K562 (cell line): ENCODE results near the gene FAM219A. TPM values are rescaled to one million over a fixed set of nuclear protein-coding genes. Genes with fewer than 3 reads are reported as not detected.
A peak's percentile ranks its signal among the peaks of the same experiment; 100 is the strongest.

Source experiments
- CAMTA2 ChIP-seq: fragments of 250-450 bp; sonication (Bioruptor Pico); conservative IDR thresholded peaks from 2 replicates; pipeline ENCODE4 v1.5.1; 2022
- CC2D1A ChIP-seq: fragments of 450-650 bp; IDR thresholded peaks from 2 replicates; pipeline ENCODE4 v1.6.1; 2017; ENCODE audit warnings: mild to moderate bottlenecking
- CEBPB ChIP-seq: fragments of 450-650 bp; IDR thresholded peaks from 2 replicates; pipeline ENCODE4 v1.6.1; 2016; ENCODE audit warnings: missing genetic modification characterization, missing compliant biosample characterization
- CHD2 ChIP-seq: IDR thresholded peaks from 2 replicates; pipeline ENCODE4 v1.6.1; 2011; ENCODE audit warnings: low read depth, low read length
- FUS ChIP-seq: fragments of 200-400 bp; formaldehyde crosslinking; optimal IDR thresholded peaks from 2 replicates; pipeline ENCODE3; 2017; ENCODE audit warnings: low read depth, low read length
- HCFC1 ChIP-seq: IDR thresholded peaks from 2 replicates; pipeline ENCODE4 v1.6.1; 2012; ENCODE audit warnings: low read depth, low read length, improper control_type of control experiment
- MAZ ChIP-seq, 2 experiments: fragments of 450-650 bp in 1 of 2; sonication (generic) in 1 of 2; formaldehyde crosslinking; IDR thresholded peaks in 1 of 2; conservative IDR thresholded peaks in 1 of 2; 2 replicates each; pipeline versions ENCODE4 v1.4.0 to v1.5.0; 2020; ENCODE audit warnings: mild to moderate bottlenecking in 1 of 2, missing genetic modification reagents in 1 of 2
- POLR2AphosphoS2 ChIP-seq: IDR thresholded peaks from 2 replicates; pipeline ENCODE4 v1.6.1; 2012; ENCODE audit warnings: low read length, improper control_type of control experiment
- POLR3G ChIP-seq: IDR thresholded peaks from 2 replicates; pipeline ENCODE4 v1.6.1; 2011; ENCODE audit not compliant: insufficient read length, insufficient replicate concordance; ENCODE audit errors: extremely low read depth
- PRMT5 ChIP-seq: sonication (generic); formaldehyde crosslinking; IDR thresholded peaks from 2 replicates; pipeline ENCODE4 v1.5.0; 2020; ENCODE audit warnings: missing genetic modification reagents
- RBFOX2 ChIP-seq: fragments of 200-400 bp; formaldehyde crosslinking; IDR thresholded peaks from 2 replicates; pipeline ENCODE4 v1.6.1; 2017; ENCODE audit warnings: low read depth, mild to moderate bottlenecking, low read length, moderate library complexity
- SMARCA5 ChIP-seq: fragments of 450-650 bp; IDR thresholded peaks from 2 replicates; pipeline ENCODE4 v1.6.1; 2016
- SNRNP70 ChIP-seq: fragments of 200-400 bp; formaldehyde crosslinking; optimal IDR thresholded peaks from 2 replicates; pipeline ENCODE3; 2017; ENCODE audit warnings: low read depth, low read length
- ZNF224 ChIP-seq: sonication (generic); formaldehyde crosslinking; IDR thresholded peaks from 2 replicates; pipeline ENCODE4 v1.8.0; 2022; ENCODE audit warnings: mild to moderate bottlenecking, missing genetic modification reagents
- ZNF324 ChIP-seq: fragments of 250-450 bp; sonication (Bioruptor Pico); IDR thresholded peaks from 2 replicates; pipeline ENCODE4 v1.4.0; 2020; ENCODE audit warnings: mild to moderate bottlenecking
- ZNF384 ChIP-seq: IDR thresholded peaks from 2 replicates; pipeline ENCODE4 v1.6.1; 2012; ENCODE audit warnings: low read depth, low read length, improper control_type of control experiment
- ZNF436 ChIP-seq: fragments of 250-450, 450-650 bp; sonication (Bioruptor Pico); formaldehyde crosslinking; IDR thresholded peaks from 2 replicates; pipeline ENCODE4 v1.7.0; 2020; ENCODE audit warnings: mild to moderate bottlenecking
- ZNF785 ChIP-seq: fragments of 250-450 bp; sonication (Bioruptor Pico); IDR thresholded peaks from 2 replicates; pipeline ENCODE4 v1.4.0; 2020; ENCODE audit warnings: mild to moderate bottlenecking
- polyA plus RNA-seq, 8 experiments: library from polyadenylated mRNA; depleted of rRNA in 4 of 8; stranded (reverse) in 5 of 8; unstranded in 3 of 8; fragments of >200 nt; fragmentation: Nextera tagmentation in 2 of 8; fragmentation: Illumina TruSeq in 1 of 8; extraction: Ambion mirVana in 2 of 8; extraction: Trizol in 1 of 8; gene quantifications; 2 replicates each; pipeline versions ENCODE4 v1.2.1 to v1.2.3, GENCODE V29; 2011 to 2014; ENCODE audit warnings: inconsistent platforms in 1 of 8, missing spikeins in 1 of 8
- total RNA-seq, 7 experiments: library from RNA; depleted of rRNA in 6 of 7; stranded (reverse); fragments of >200 nt in 6 of 7; fragmentation: Illumina TruSeq in 2 of 7; extraction: Trizol in 2 of 7; gene quantifications; 2 replicates each; pipeline versions ENCODE4 v1.2.1 to v1.2.3, GENCODE V29; 2011 to 2021; ENCODE audit warnings: low replicate concordance in 1 of 7
- TF ChIP-seq, protein P1 (sequence below), 2 experiments: fragments of 450-650 bp in 1 of 2; sonication (generic) in 1 of 2; formaldehyde crosslinking in 1 of 2; IDR thresholded peaks; 2 replicates each; pipeline versions ENCODE4 v1.7.1 to v1.9.0; 2016 to 2022; ENCODE audit warnings: inconsistent platforms in 1 of 2, mild to moderate bottlenecking in 1 of 2, missing genetic modification reagents in 1 of 2

Gene FAM219A
- total and polyA plus RNA-seq, 9 of the 15 experiments (the other 6 are each of a cell fraction or from before 2014, with no cell fraction given), result 0.63 to 8.6 (median 2.9) TPM

DNA sequence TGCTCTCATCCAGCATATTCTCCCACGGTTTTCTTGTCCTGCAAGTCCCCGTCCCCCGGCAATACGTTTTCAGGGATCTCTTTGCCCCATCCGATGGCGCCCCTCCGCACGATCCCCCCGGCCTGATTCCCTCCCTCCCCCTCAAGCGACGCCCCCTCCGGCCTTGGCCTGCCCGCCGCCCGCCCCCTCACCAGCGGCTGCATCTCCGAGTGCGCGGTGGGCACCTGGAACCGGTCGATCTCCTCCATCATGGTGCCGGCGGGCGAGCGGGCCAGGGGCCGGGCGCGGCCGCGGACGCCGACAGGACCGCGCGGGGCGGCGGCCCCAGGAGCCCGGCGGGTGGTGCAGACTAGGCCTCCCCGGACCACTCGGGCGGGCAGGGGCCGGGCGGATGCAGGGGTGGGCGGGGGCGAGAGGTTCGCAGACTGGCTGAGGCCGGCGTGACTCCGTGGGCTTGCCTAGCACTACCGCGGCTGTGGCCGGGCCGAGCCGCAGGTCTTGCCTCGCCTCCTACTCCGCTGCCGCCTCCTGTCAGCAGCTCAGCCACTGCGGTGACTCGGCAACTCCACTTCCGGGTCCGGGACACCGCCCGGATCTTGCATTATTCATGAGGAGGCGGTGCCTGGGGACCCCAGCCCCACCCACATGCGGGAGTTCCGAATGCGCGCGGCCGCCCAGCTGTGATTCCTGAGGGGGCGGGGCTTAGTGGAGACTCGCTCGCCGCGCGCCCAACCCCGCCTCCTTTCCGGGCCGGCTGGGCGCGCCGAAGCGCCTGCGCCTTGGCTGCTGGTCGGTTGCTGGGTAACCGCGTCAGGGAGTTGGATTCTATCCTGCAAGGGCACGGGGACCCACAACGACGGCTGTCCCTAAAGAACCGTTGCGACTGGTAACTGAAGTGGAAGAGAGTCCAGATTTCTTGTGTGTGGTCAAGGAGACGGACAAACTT lies at the start of gene FAM219A, which contains the start of gene DNAI1 (continued):
- TF ChIP-seq, protein P1, sequence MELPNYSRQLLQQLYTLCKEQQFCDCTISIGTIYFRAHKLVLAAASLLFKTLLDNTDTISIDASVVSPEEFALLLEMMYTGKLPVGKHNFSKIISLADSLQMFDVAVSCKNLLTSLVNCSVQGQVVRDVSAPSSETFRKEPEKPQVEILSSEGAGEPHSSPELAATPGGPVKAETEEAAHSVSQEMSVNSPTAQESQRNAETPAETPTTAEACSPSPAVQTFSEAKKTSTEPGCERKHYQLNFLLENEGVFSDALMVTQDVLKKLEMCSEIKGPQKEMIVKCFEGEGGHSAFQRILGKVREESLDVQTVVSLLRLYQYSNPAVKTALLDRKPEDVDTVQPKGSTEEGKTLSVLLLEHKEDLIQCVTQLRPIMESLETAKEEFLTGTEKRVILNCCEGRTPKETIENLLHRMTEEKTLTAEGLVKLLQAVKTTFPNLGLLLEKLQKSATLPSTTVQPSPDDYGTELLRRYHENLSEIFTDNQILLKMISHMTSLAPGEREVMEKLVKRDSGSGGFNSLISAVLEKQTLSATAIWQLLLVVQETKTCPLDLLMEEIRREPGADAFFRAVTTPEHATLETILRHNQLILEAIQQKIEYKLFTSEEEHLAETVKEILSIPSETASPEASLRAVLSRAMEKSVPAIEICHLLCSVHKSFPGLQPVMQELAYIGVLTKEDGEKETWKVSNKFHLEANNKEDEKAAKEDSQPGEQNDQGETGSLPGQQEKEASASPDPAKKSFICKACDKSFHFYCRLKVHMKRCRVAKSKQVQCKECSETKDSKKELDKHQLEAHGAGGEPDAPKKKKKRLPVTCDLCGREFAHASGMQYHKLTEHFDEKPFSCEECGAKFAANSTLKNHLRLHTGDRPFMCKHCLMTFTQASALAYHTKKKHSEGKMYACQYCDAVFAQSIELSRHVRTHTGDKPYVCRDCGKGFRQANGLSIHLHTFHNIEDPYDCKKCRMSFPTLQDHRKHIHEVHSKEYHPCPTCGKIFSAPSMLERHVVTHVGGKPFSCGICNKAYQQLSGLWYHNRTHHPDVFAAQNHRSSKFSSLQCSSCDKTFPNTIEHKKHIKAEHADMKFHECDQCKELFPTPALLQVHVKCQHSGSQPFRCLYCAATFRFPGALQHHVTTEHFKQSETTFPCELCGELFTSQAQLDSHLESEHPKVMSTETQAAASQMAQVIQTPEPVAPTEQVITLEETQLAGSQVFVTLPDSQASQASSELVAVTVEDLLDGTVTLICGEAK (IDR thresholded peaks at IDR 0.05), result no peak
- TF ChIP-seq, protein P1 (CRISPR knock-in tag; IDR thresholded peaks at IDR 0.05), result no peak
- TF ChIP-seq CHD2 (no peak), CEBPB (tag) (no peak), ZNF324 (CRISPR knock-in tag) (no peak), SMARCA5 (no peak), ZNF224 (CRISPR knock-in tag) (no peak), POLR2AphosphoS2 (no peak), RBFOX2 (peak; percentile 78), ZNF384 (no peak), FUS (no peak), ZNF436 (no peak), HCFC1 (no peak), CAMTA2 (CRISPR knock-in tag) (no peak), PRMT5 (no peak), ZNF785 (CRISPR knock-in tag) (no peak), MAZ (CRISPR knock-in tag; conservative IDR thresholded peaks at IDR 0.05 in 1 of 2, IDR thresholded peaks at IDR 0.05 in 1 of 2) (peak; percentile 34 to 71; a peak in 3 of 4 replicates), CC2D1A (no peak), SNRNP70 (no peak), POLR3G (no peak)
